ENCODE data around the gene OSBPL5. TPM values are rescaled to one million over a fixed set of nuclear protein-coding genes. Genes with fewer than 3 reads are reported as not detected.

OSBPL5 gene
- polyA plus RNA-seq, 2 of the 4 experiments (the other 2 are of a cell fraction) = 1.6 to 4.6 TPM

DNA sequence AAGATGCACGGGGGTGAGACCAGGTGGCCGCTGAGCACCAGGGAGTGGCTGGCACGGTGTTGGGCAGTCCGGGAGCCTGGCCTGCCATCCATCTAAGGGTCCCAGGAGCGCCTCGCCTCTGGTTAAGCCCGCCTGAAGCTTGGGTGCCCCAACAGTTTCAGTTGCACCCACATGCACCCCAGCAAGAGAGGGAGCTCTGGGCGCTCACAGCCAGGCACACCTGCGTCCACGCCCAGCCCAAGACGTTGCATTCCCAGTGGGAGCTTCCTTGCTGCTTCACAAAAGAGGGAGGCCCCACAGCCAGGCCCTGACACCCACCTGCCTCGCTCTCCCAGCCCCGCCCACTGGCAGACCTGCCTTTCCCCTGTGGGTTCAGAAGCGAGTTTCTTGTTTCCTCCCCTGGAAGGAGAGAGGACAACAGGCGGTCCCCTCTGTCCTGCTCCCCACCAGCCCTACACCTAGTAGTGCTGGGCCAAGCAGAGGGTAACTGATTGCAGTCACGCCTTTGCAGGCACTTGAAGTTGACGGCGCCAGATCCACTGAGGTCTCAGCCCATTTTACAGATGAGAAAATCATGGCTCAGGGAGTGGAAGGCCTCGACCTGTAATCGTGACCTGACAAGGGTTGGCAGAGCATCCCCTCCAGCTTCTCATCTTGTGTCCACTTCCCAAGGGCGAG lies 35.4 kb downstream of the OSBPL5 start:
- ATAC-seq = no peak; a peak in 1 of 6 replicates
- no peaks in the 10 kb centered on the region for H3K9me3 ChIP-seq
- TF ChIP-seq NFE2L2 (conservative IDR thresholded peaks at IDR 0.05; ENCODE audit: low read length) = no peak
- peaks cover 4% of the 10 kb centered on the region for H3K4me1 ChIP-seq
- ChIA-PET POLR2A (no interaction called here), CTCF (interaction anchor here (0.7 to 2.0 kb wide), 6 partner anchors 10 to 93 kb away, joined by 3 to 5 read pairs (median 4); no protein-coding TSS in a partner anchor)
- 81% methylated on average over 16 of the region's 21 CpGs for WGBS (ENCODE audit: missing lambda C conversion rate)
- H3K4me2 ChIP-seq = no peak overlapping the region
- FAIRE-seq = no peak
- no peak overlapping the region for H3K4me3 ChIP-seq
- DNase-seq (ENCODE audit: low read depth in 1 of 2, low spot score in 1 of 2) = no peak
- H3K27ac ChIP-seq = no peak overlapping the region

DNA sequence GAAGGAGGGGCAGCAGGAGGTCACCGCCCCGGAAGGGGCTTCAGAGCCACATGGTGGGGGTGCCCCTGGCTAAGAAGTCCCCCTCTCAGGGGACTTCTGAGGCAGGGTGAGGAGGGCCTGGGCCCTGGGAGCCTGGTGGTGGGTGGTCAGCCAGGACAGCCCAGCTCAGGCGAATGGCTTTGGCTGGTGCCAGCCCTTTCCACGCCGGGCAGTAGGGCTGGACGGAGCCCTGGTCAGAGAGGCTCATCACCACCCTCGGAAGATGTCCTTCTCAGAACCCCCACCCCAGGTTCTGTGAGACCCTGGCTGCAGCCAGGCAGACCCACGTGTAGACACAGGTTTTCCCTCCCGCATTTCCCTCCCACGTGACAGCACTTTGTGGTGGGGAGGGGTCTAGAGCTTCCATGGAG lies 35.9 kb downstream of the OSBPL5 start:
- Histone ChIP-seq H3K4me3 (no peak overlapping the region), H3K4me2 (no peak overlapping the region), H3K27ac (no peak overlapping the region), H3K4me1 (peaks cover 9% of the 10 kb centered on the region), H3K9me3 (no peaks in the 10 kb centered on the region)
- TF ChIP-seq ZNF302 (CRISPR knock-in tag; IDR thresholded peaks at IDR 0.05) (no peak), HEYL (CRISPR knock-in tag; IDR thresholded peaks at IDR 0.05) (no peak), GATA3 (IDR thresholded peaks at IDR 0.05; ENCODE audit: borderline replicate concordance) (no peak), CBX2 (IDR thresholded peaks at IDR 0.05; ENCODE audit: borderline replicate concordance, low read depth) (no peak), POLR2AphosphoS2 (conservative IDR thresholded peaks at IDR 0.05; ENCODE audit: low read length) (no peak), ESRRA (IDR thresholded peaks at IDR 0.05; ENCODE audit: borderline replicate concordance, low read length) (no peak), JUNB (IDR thresholded peaks at IDR 0.05) (no peak), JUN (IDR thresholded peaks at IDR 0.05) (no peak), HOXB5 (CRISPR knock-in tag; IDR thresholded peaks at IDR 0.05) (no peak), KDM1A (IDR thresholded peaks at IDR 0.05; ENCODE audit: low read depth) (no peak), ZFP36 (IDR thresholded peaks at IDR 0.05; ENCODE audit: borderline replicate concordance, partially characterized antibody) (no peak), CHD4 (IDR thresholded peaks at IDR 0.05; ENCODE audit: borderline replicate concordance) (no peak), MYC (IDR thresholded peaks at IDR 0.05; ENCODE audit: borderline replicate concordance, low read length) (no peak), MAFK (IDR thresholded peaks at IDR 0.05; ENCODE audit: partially characterized antibody) (no peak)
- TF ChIP-seq, protein P1, sequence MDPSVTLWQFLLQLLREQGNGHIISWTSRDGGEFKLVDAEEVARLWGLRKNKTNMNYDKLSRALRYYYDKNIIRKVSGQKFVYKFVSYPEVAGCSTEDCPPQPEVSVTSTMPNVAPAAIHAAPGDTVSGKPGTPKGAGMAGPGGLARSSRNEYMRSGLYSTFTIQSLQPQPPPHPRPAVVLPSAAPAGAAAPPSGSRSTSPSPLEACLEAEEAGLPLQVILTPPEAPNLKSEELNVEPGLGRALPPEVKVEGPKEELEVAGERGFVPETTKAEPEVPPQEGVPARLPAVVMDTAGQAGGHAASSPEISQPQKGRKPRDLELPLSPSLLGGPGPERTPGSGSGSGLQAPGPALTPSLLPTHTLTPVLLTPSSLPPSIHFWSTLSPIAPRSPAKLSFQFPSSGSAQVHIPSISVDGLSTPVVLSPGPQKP (IDR thresholded peaks at IDR 0.05; ENCODE audit: low read depth, low read length) = no peak
- TF ChIP-seq, protein P2, sequence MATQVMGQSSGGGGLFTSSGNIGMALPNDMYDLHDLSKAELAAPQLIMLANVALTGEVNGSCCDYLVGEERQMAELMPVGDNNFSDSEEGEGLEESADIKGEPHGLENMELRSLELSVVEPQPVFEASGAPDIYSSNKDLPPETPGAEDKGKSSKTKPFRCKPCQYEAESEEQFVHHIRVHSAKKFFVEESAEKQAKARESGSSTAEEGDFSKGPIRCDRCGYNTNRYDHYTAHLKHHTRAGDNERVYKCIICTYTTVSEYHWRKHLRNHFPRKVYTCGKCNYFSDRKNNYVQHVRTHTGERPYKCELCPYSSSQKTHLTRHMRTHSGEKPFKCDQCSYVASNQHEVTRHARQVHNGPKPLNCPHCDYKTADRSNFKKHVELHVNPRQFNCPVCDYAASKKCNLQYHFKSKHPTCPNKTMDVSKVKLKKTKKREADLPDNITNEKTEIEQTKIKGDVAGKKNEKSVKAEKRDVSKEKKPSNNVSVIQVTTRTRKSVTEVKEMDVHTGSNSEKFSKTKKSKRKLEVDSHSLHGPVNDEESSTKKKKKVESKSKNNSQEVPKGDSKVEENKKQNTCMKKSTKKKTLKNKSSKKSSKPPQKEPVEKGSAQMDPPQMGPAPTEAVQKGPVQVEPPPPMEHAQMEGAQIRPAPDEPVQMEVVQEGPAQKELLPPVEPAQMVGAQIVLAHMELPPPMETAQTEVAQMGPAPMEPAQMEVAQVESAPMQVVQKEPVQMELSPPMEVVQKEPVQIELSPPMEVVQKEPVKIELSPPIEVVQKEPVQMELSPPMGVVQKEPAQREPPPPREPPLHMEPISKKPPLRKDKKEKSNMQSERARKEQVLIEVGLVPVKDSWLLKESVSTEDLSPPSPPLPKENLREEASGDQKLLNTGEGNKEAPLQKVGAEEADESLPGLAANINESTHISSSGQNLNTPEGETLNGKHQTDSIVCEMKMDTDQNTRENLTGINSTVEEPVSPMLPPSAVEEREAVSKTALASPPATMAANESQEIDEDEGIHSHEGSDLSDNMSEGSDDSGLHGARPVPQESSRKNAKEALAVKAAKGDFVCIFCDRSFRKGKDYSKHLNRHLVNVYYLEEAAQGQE (IDR thresholded peaks at IDR 0.05) = no peak
- TF ChIP-seq, protein P3, sequence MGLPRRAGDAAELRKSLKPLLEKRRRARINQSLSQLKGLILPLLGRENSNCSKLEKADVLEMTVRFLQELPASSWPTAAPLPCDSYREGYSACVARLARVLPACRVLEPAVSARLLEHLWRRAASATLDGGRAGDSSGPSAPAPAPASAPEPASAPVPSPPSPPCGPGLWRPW (IDR thresholded peaks at IDR 0.05) = no peak
- FAIRE-seq (no peak), ATAC-seq (no peak), DNase-seq (ENCODE audit: low read depth in 1 of 2, low spot score in 1 of 2) (no peak)
- 75% methylated on average over 6 of the region's 10 CpGs for WGBS (ENCODE audit: missing lambda C conversion rate)
- CTCF ChIA-PET = interaction anchor here (1.3 to 2.0 kb wide), 3 partner anchors 11 to 92 kb away, joined by 4 to 5 read pairs (median 5); no protein-coding TSS in a partner anchor
- POLR2A ChIA-PET = no interaction called here
